ENCODE results near the gene CTSK. TPM values are rescaled to one million over a fixed set of nuclear protein-coding genes. Genes with fewer than 3 reads are reported as not detected.

Gene CTSK
- polyA plus RNA-seq, 3 donors: 2.1 to 17.8 (median 2.4) TPM

DNA sequence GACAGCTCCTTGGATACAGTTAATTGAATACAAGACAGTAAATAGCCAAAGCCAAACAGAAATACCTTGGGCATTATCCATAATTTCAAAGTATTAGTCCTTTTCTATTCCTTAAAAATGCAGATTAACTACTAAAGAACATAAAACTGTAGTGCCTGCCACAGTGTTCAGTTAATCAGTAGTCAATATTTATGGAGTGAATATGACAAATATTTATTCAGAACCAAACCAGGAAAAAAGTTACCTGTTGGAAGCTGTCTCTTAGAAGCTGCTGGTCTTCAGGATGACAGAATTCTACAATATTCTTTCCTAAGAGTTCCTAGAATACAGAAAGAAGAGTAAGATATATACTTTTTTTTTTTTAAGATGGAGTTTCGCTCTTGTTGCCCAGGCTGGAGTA lies 18.2 kb upstream of the CTSK start:
- Mint-ChIP-seq H3K27me3 (ENCODE audit: low read depth in 3 of 3) (peaks cover 0 to 1% (median 0%) of the 10 kb centered on the region in 3 donors), H3K4me3 (no peak overlapping the region), H3K27ac (no peak overlapping the region), H3K9me3 (peaks cover 0 to 2% (median 0%) of the 10 kb centered on the region in 7 donors), H3K4me1 (no peaks in the 10 kb centered on the region), H3K36me3 (peaks cover 60 to 79% of the 10 kb centered on the region in 2 donors)
- Histone ChIP-seq H3K9ac (ENCODE audit: insufficient read depth, low read length, poor library complexity, severe bottlenecking) (no peak overlapping the region), H3K4me1 (ENCODE audit: control insufficient read depth in 1 of 2, insufficient read depth in 2 of 2, low read length in 2 of 2) (peaks cover 0 to 1% of the 10 kb centered on the region in 2 donors), H2AFZ (ENCODE audit: insufficient read depth, low read depth, low read length, poor library complexity, severe bottlenecking) (no peak overlapping the region), H4K20me1 (ENCODE audit: insufficient read depth, low read length) (peaks cover 4% of the 10 kb centered on the region), H3K4me2 (replicated peaks; ENCODE audit: extremely low read depth, low read length, poor library complexity, severe bottlenecking) (no peak overlapping the region), H3K27me3 (ENCODE audit: control insufficient read depth in 2 of 2, insufficient read depth in 2 of 2, low read length in 2 of 2) (no peaks in the 10 kb centered on the region), H3K9me3 (replicated peaks in 1 of 2; ENCODE audit: control insufficient read depth in 1 of 2, insufficient read depth in 1 of 2, low read length in 2 of 2) (no peaks in the 10 kb centered on the region), H3K79me2 (ENCODE audit: insufficient read depth, low read length) (no peaks in the 10 kb centered on the region), H3K4me3 (replicated peaks in 1 of 3; ENCODE audit: low read depth in 2 of 3, low read length in 3 of 3) (no peak overlapping the region), H3K27ac (ENCODE audit: low read depth in 1 of 2, low read length in 2 of 2) (no peak overlapping the region), H3K36me3 (replicated peaks in 1 of 2; ENCODE audit: control insufficient read depth in 1 of 2, insufficient read depth in 2 of 2, low read length in 2 of 2) (peaks cover 84 to 96% of the 10 kb centered on the region in 2 donors)
- WGBS (ENCODE audit: insufficient coverage): no CpG with 5 or more reads among the region's 1 CpG
- TF ChIP-seq CTCF (IDR thresholded peaks at IDR 0.05): no peak
- intact Hi-C loops (cut with micrococcal nuclease): no loop called here
- DNase-seq: no peak

GRCh38 chr1:150820730-150821512 lies 12.9 kb upstream of the CTSK start:
- H4K20me1 ChIP-seq (ENCODE audit: insufficient read depth, low read length): peaks cover 14% of the 10 kb centered on the region
- Mint-ChIP-seq H3K4me1 (peaks cover 9% of the 10 kb centered on the region), H3K36me3 (peaks cover 52 to 75% of the 10 kb centered on the region in 2 donors), H3K27me3 (ENCODE audit: low read depth in 3 of 3) (peaks cover 0 to 2% (median 0%) of the 10 kb centered on the region in 3 donors), H3K4me3 (no peak overlapping the region), H3K27ac (peak overlapping the region in 4 of 7 donors; percentile 21 to 65 (median 52)), H3K9me3 (peaks cover 0 to 2% (median 0%) of the 10 kb centered on the region in 7 donors)
- H3K9ac ChIP-seq (ENCODE audit: insufficient read depth, low read length, poor library complexity, severe bottlenecking): no peak overlapping the region
- no CpG with 5 or more reads among the region's 7 CpGs for WGBS (ENCODE audit: insufficient coverage)
- H3K4me2 ChIP-seq (replicated peaks; ENCODE audit: extremely low read depth, low read length, poor library complexity, severe bottlenecking): no peak overlapping the region
- H3K27me3 ChIP-seq (ENCODE audit: control insufficient read depth in 2 of 2, insufficient read depth in 2 of 2, low read length in 2 of 2): no peaks in the 10 kb centered on the region
- peak overlapping the region in 1 of 2 donors; percentile 53 for H3K27ac ChIP-seq (ENCODE audit: low read depth in 1 of 2, low read length in 2 of 2)
- intact Hi-C loops (cut with micrococcal nuclease): no loop called here
- H3K9me3 ChIP-seq (replicated peaks in 1 of 2; ENCODE audit: control insufficient read depth in 1 of 2, insufficient read depth in 1 of 2, low read length in 2 of 2): no peaks in the 10 kb centered on the region
- peaks cover 5 to 15% of the 10 kb centered on the region in 2 donors for H3K4me1 ChIP-seq (ENCODE audit: control insufficient read depth in 1 of 2, insufficient read depth in 2 of 2, low read length in 2 of 2)
- H3K79me2 ChIP-seq (ENCODE audit: insufficient read depth, low read length): peaks cover 2% of the 10 kb centered on the region
- DNase-seq: peak in 1 of 3 donors; percentile 14
- no peak overlapping the region for H2AFZ ChIP-seq (ENCODE audit: insufficient read depth, low read depth, low read length, poor library complexity, severe bottlenecking)
- H3K4me3 ChIP-seq (replicated peaks in 1 of 3; ENCODE audit: low read depth in 2 of 3, low read length in 3 of 3): no peak overlapping the region
- no peak for TF ChIP-seq CTCF (IDR thresholded peaks at IDR 0.05)
- H3K36me3 ChIP-seq (replicated peaks in 1 of 2; ENCODE audit: control insufficient read depth in 1 of 2, insufficient read depth in 2 of 2, low read length in 2 of 2): peaks cover 84 to 96% of the 10 kb centered on the region in 2 donors
